ENCODE data around the gene KIF1B. TPM values are rescaled to one million over a fixed set of nuclear protein-coding genes. Genes with fewer than 3 reads are reported as not detected.
"Not testable (repeated sequence)": the region's sequence is repeated elsewhere in the genome, so short reads cannot be mapped to it uniquely, and the experiment has no call there.

KIF1B gene
- total and polyA plus RNA-seq, 8 donors = 4.0 to 82.2 (median 26.3) TPM

GRCh38 chr1:10220200-10220599 lies 9.8 kb downstream of the KIF1B start:
- no peaks in the 10 kb centered on the region for H3K36me3 ChIP-seq
- no peaks in the 10 kb centered on the region for H3K9me3 ChIP-seq
- H3K4me3 ChIP-seq = no peak overlapping the region
- H3K27ac ChIP-seq = no peak overlapping the region
- intact Hi-C loops (cut with DNase I; ENCODE audit: low total_unique reads) = no loop called here
- no peaks in the 10 kb centered on the region for H3K27me3 ChIP-seq
- H3K4me1 ChIP-seq = peaks cover 19 to 76% (median 38%) of the 10 kb centered on the region in 4 donors
- no peak for DNase-seq
- TF ChIP-seq CTCF (IDR thresholded peaks at IDR 0.05) (no peak), EP300 (IDR thresholded peaks at IDR 0.05) (no peak), POLR2AphosphoS5 (IDR thresholded peaks at IDR 0.05) (no peak), POLR2A (IDR thresholded peaks at IDR 0.05) (no peak)

GRCh38 chr1:10220657-10221056 lies 10.3 kb downstream of the KIF1B start:
- H3K27me3 ChIP-seq; intact Hi-C loops (cut with DNase I; ENCODE audit: low total_unique reads); H3K4me3 ChIP-seq; H3K27ac ChIP-seq; DNase-seq; H3K36me3 ChIP-seq; H3K9me3 ChIP-seq: not testable (repeated sequence)
- 88 to 94% (median 93%) methylated on average over 6 of the region's 6 CpGs for WGBS, 5 donors
- peaks cover 19 to 76% (median 39%) of the 10 kb centered on the region in 4 donors for H3K4me1 ChIP-seq

- Histone ChIP-seq H3K27ac (no peak overlapping the region), H3K4me3 (no peak overlapping the region), H3K4me1 (peaks cover 0 to 50% (median 17%) of the 10 kb centered on the region in 4 donors), H3K9me3 (no peaks in the 10 kb centered on the region), H3K27me3 (no peaks in the 10 kb centered on the region), H3K36me3 (no peaks in the 10 kb centered on the region)
- 71 to 93% (median 91%) methylated on average over 1 of the region's 1 CpG for WGBS, 5 donors
- intact Hi-C loops (cut with DNase I; ENCODE audit: low total_unique reads) = no loop called here
- no peak for DNase-seq
- TF ChIP-seq EP300 (IDR thresholded peaks at IDR 0.05) = no peak
- no peak for TF ChIP-seq POLR2A (IDR thresholded peaks at IDR 0.05)
- no peak for TF ChIP-seq CTCF (IDR thresholded peaks at IDR 0.05)
- TF ChIP-seq POLR2AphosphoS5 (IDR thresholded peaks at IDR 0.05) = no peak
Measured at GRCh38 chr1:10225573-10225972, 15.2 kb downstream of the KIF1B start.

- no peak for DNase-seq
- Histone ChIP-seq H3K27ac (no peak overlapping the region), H3K27me3 (no peaks in the 10 kb centered on the region), H3K9me3 (no peaks in the 10 kb centered on the region), H3K4me1 (peaks cover 0 to 42% (median 20%) of the 10 kb centered on the region in 4 donors), H3K4me3 (no peak overlapping the region), H3K36me3 (peaks cover 0 to 7% (median 3%) of the 10 kb centered on the region in 4 donors)
- WGBS, 5 donors = 78 to 96% (median 89%) methylated on average over 2 of the region's 2 CpGs
- TF ChIP-seq POLR2AphosphoS5 (IDR thresholded peaks at IDR 0.05) (no peak), CTCF (IDR thresholded peaks at IDR 0.05) (no peak), POLR2A (IDR thresholded peaks at IDR 0.05) (no peak), EP300 (IDR thresholded peaks at IDR 0.05) (no peak)
- intact Hi-C loops (cut with DNase I; ENCODE audit: low total_unique reads) = no loop called here
Measured at GRCh38 chr1:10228528-10228927, 18.2 kb downstream of the KIF1B start.

- peaks cover 0 to 36% (median 17%) of the 10 kb centered on the region in 4 donors for H3K4me1 ChIP-seq
- peaks cover 4 to 17% (median 14%) of the 10 kb centered on the region in 4 donors for H3K36me3 ChIP-seq
- intact Hi-C loops (cut with DNase I; ENCODE audit: low total_unique reads) = no loop called here
Measured at GRCh38 chr1:10229903-10230302, 19.5 kb downstream of the KIF1B start.

More at GRCh38 chr1:10229903-10230302, 19.5 kb downstream of the KIF1B start:
- TF ChIP-seq CTCF (IDR thresholded peaks at IDR 0.05) = no peak
- TF ChIP-seq POLR2A (IDR thresholded peaks at IDR 0.05) = no peak
- no peak for TF ChIP-seq POLR2AphosphoS5 (IDR thresholded peaks at IDR 0.05)
- no peak for TF ChIP-seq EP300 (IDR thresholded peaks at IDR 0.05)
- no peaks in the 10 kb centered on the region for H3K27me3 ChIP-seq
- no peaks in the 10 kb centered on the region for H3K9me3 ChIP-seq
- DNase-seq = no peak
- H3K27ac ChIP-seq = no peak overlapping the region
- WGBS, 5 donors = 90 to 95% (median 93%) methylated on average over 5 of the region's 5 CpGs
- H3K4me3 ChIP-seq = no peak overlapping the region
